Ovary (tissue), 9 donors: ENCODE measurements around the gene TSPAN10. TPM values are rescaled to one million over a fixed set of nuclear protein-coding genes. Genes with fewer than 3 reads are reported as not detected.
"Not testable (repeated sequence)": the region's sequence is repeated elsewhere in the genome, so short reads cannot be mapped to it uniquely, and the experiment has no call there.

Experiments used
- DNase-seq, 5 donors: peaks; one replicate each; pipeline ENCODE4 v3.0.0-alpha.2; 2019 to 2020
- H3K27ac ChIP-seq, 2 donors: fragments of 200-600 bp; one replicate each; pipeline versions ENCODE4 v1.5.1 to v1.8.0; 2019 to 2022
- H3K27me3 ChIP-seq: fragments of 200-600 bp; one replicate; pipeline ENCODE4 v1.8.0; 2022
- H3K36me3 ChIP-seq: fragments of 200-600 bp; sonication (generic); one replicate; pipeline ENCODE4 v1.5.1; 2019
- H3K4me1 ChIP-seq: one replicate; pipeline ENCODE4 v1.8.1; 2013; ENCODE audit warnings: mild to moderate bottlenecking, moderate library complexity; ENCODE audit not compliant: insufficient read depth
- H3K4me3 ChIP-seq: fragments of 200-600 bp; sonication (generic); one replicate; pipeline ENCODE4 v1.5.1; 2017
- H3K9me3 ChIP-seq, 2 donors: fragments of 200-600 bp in 1 of 2; sonication (generic) in 1 of 2; one replicate each; pipeline versions ENCODE4 v1.5.1 to v1.8.1; 2013 to 2019; ENCODE audit warnings: mild to moderate bottlenecking in 1 of 2, moderate library complexity in 1 of 2
- CTCF ChIP-seq, 3 donors: fragments of 450-650 bp in 2 of 3; fragments of 200-600 bp in 1 of 3; IDR thresholded peaks; one replicate each; pipeline versions ENCODE4 v1.5.1 to v1.8.0; 2016 to 2022; ENCODE audit warnings: antibody characterized with exemption in 3 of 3, mild to moderate bottlenecking in 1 of 3
- EP300 ChIP-seq: sonication (generic); formaldehyde crosslinking; IDR thresholded peaks from one replicate; pipeline ENCODE4 v1.6.1; 2017; ENCODE audit warnings: antibody characterized with exemption
- POLR2A ChIP-seq: fragments of 450-650 bp; IDR thresholded peaks from one replicate; pipeline ENCODE4 v1.6.1; 2017; ENCODE audit warnings: antibody characterized with exemption, mild to moderate bottlenecking, moderate library complexity
- WGBS, 3 donors: extraction: QIAGEN DNeasy Blood & Tissue Kit in 1 of 3; methylation state at CpG; one replicate each; pipeline versions ENCODE4 v1.1.5 to v1.1.7; 2013 to 2017; 5-methylcytosine and 5-hydroxymethylcytosine counted together
- intact Hi-C, 4 donors: fragments of 100-400 bp; cut with DNase I; formaldehyde crosslinking; loops; one replicate each; pipeline versions ENCODE4 v1.11.0 to v1.15.1; 2022 to 2023
- polyA plus RNA-seq, 2 donors: library from polyadenylated mRNA; stranded (reverse); fragments of 200-250 nt in 1 of 2; fragments of 350-450 nt in 1 of 2; fragmentation: Illumina TruSeq in 1 of 2; extraction: RNeasy Lipid Tissue Mini Kit (QIAGEN cat#74804) in 1 of 2; gene quantifications; one replicate each; pipeline ENCODE4 v1.2.3, GENCODE V29; 2013 to 2014
- total RNA-seq, 7 donors: library from RNA; depleted of rRNA in 2 of 7; stranded (reverse); fragments of >200 nt in 2 of 7; fragmentation: NEBNext Ultra II Directional in 3 of 7; extraction: Animal tissue kit (Norgen Biotek cat#: 25700) in 3 of 7; gene quantifications; one replicate each; pipeline versions ENCODE4 v1.1.0 to v1.2.4, GENCODE V29; 2016 to 2023
- donor health status: DM: no; HTN: no; CAD: no; lungs with moderate emphysema.
- donor health status: DM: no; HTN: no; CAD: no.
- donor health status: Bipolar disorder and iron deficiency.
- donor health status: DM: yes; HTN: yes; CAD: no.
- donor health status: DM: no; HTN: no; CAD: no.
- donor health status: DM: yes; HTN: yes; CAD: no.

TSPAN10 gene
- total and polyA plus RNA-seq, 9 donors, result 0.68 to 3.3 (median 1.2) TPM

GRCh38 chr17:81609541-81610311, 27.3 kb upstream of the TSPAN10 start:
- Histone ChIP-seq H3K27me3 (no peaks in the 10 kb centered on the region), H3K27ac (no peak overlapping the region), H3K9me3 (no peaks in the 10 kb centered on the region), H3K4me3 (no peak overlapping the region), H3K36me3 (no peaks in the 10 kb centered on the region), H3K4me1 (peaks cover under 1% of the 10 kb centered on the region)
- intact Hi-C loops, result loop anchor here in 1 of 4 donors (10.0 kb wide), 1 partner anchor 355 kb away; no protein-coding TSS in a partner anchor
- WGBS, 3 donors, result 84 to 86% (median 84%) methylated on average over 19 of the region's 19 CpGs
- DNase-seq, result no peak
- TF ChIP-seq POLR2A (no peak), EP300 (no peak), CTCF (IDR thresholded peaks at IDR 0.05) (no peak)

GRCh38 chr17:81612172-81612970, 24.6 kb upstream of the TSPAN10 start:
- no peaks in the 10 kb centered on the region for H3K9me3 ChIP-seq
- no peaks in the 10 kb centered on the region for H3K36me3 ChIP-seq
- DNase-seq, result no peak
- intact Hi-C loops, result no loop called here
- 84 to 87% (median 85%) methylated on average over 16 of the region's 16 CpGs for WGBS, 3 donors
- no peak for TF ChIP-seq CTCF (IDR thresholded peaks at IDR 0.05)
- no peak for TF ChIP-seq EP300
- no peak for TF ChIP-seq POLR2A
- no peak overlapping the region for H3K4me3 ChIP-seq
- H3K4me1 ChIP-seq, result peaks cover 1% of the 10 kb centered on the region
- no peaks in the 10 kb centered on the region for H3K27me3 ChIP-seq
- no peak overlapping the region for H3K27ac ChIP-seq

DNA sequence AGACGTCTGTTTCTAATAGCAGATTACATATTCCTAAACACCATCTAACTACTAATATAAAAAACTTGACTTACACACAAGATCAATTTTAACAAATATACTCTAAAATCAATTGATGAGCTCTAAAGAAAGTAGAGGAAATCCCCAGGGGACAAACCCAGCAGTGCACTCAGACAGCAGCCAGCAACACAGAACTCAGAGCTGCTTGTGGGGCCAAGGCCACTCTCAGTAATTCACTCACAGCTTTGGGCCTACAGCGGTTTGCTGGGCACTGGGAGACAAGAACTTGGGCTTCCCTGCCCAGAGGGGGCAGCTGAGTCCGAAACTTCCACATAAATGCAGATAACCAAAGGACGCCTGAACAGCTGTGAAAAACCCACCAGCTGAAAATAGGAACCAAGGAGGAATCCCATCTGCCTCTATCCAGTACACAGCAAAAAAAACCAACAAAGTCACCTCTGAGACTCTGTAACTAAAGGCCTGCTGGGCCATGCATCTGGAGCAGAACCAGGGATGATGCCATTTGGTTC, 21.5 kb upstream of the TSPAN10 start:
- Histone ChIP-seq H3K4me3 (no peak overlapping the region), H3K9me3 (no peaks in the 10 kb centered on the region), H3K27ac (no peak overlapping the region), H3K4me1 (peaks cover 1% of the 10 kb centered on the region), H3K27me3 (no peaks in the 10 kb centered on the region), H3K36me3 (no peaks in the 10 kb centered on the region)
- WGBS, 3 donors, result 33 to 79% (median 52%) methylated on average over 4 of the region's 4 CpGs
- TF ChIP-seq EP300, result no peak
- TF ChIP-seq POLR2A, result no peak
- TF ChIP-seq CTCF (IDR thresholded peaks at IDR 0.05), result no peak
- intact Hi-C loops, result no loop called here
- no peak for DNase-seq

DNA sequence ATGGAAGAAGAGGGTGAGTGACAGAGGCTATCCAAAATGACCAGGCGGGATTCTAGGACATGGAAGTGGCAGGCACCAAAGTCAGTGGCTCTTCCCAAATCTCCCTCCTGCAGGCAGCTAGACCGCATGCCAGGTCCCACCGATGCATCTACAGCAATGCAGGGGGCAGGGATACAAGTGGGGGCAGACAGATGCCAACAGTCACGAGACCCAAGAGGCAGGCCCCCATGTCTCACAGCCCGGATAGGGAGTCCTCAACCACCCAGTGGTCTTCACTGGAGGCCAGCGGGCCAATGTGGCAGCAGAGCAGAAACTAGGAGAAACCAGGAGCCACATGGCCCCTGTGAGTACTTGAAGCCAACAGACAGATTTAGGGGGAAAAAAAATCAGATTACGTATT, 20.1 kb upstream of the TSPAN10 start:
- 48 to 74% (median 65%) methylated on average over 6 to 7 of the region's 7 CpGs for WGBS, 3 donors

DNA sequence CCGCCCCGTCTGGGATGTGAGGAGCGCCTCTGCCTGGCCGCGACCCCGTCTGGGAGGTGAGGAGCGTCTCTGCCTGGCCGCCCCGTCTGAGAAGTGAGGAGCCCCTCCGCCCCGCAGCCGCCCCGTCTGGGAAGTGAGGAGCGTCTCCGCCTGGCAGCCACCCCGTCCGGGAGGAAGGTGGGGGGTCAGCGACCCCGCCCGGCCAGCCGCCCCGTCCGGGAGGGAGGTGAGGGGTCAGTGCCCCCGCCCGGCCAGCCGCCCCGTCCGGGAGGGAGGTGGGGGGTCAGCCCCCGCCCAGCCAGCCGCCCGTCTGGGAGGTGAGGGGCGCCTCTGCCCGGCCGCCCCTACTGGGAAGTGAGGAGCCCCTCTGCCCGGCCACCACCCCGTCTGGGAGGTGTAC, 18.7 kb upstream of the TSPAN10 start:
- H3K36me3 ChIP-seq, H3K27me3 ChIP-seq, H3K4me1 ChIP-seq, H3K27ac ChIP-seq, H3K9me3 ChIP-seq, intact Hi-C loops, DNase-seq, H3K4me3 ChIP-seq: not testable (repeated sequence)
- WGBS, 3 donors, result 89 to 94% (median 90%) methylated on average over 2 to 28 of the region's 36 CpGs

More for the DNA sequence above, 20.1 kb upstream of the TSPAN10 start:
- H3K4me1 ChIP-seq, result peaks cover 6% of the 10 kb centered on the region
- H3K4me3 ChIP-seq, result no peak overlapping the region
- intact Hi-C loops, result no loop called here
- DNase-seq, result no peak
- no peaks in the 10 kb centered on the region for H3K9me3 ChIP-seq
- H3K36me3 ChIP-seq, result no peaks in the 10 kb centered on the region
- TF ChIP-seq CTCF (IDR thresholded peaks at IDR 0.05) (no peak), EP300 (no peak), POLR2A (no peak)
- no peak overlapping the region for H3K27ac ChIP-seq
- no peaks in the 10 kb centered on the region for H3K27me3 ChIP-seq
